SU-DHL-6 (cell line): ENCODE measurements around the gene CDK5R1.

Source experiments
- CTCF ChIP-seq: fragments of 200-600 bp; sonication (generic); IDR thresholded peaks from one replicate; pipeline ENCODE4 v1.5.1; 2017; ENCODE audit warnings: antibody characterized with exemption, mild to moderate bottlenecking, low read length, moderate library complexity; ENCODE audit not compliant: insufficient read depth, poor library complexity, severe bottlenecking
- EZH2phosphoT487 ChIP-seq: fragments of 200-600 bp; sonication (generic), shearing (Covaris generic); conservative IDR thresholded peaks from 2 replicates; pipeline ENCODE4 v1.6.1; 2018; ENCODE audit warnings: mild to moderate bottlenecking, antibody characterized with exemption, low read length, moderate library complexity, mixed read lengths

DNA sequence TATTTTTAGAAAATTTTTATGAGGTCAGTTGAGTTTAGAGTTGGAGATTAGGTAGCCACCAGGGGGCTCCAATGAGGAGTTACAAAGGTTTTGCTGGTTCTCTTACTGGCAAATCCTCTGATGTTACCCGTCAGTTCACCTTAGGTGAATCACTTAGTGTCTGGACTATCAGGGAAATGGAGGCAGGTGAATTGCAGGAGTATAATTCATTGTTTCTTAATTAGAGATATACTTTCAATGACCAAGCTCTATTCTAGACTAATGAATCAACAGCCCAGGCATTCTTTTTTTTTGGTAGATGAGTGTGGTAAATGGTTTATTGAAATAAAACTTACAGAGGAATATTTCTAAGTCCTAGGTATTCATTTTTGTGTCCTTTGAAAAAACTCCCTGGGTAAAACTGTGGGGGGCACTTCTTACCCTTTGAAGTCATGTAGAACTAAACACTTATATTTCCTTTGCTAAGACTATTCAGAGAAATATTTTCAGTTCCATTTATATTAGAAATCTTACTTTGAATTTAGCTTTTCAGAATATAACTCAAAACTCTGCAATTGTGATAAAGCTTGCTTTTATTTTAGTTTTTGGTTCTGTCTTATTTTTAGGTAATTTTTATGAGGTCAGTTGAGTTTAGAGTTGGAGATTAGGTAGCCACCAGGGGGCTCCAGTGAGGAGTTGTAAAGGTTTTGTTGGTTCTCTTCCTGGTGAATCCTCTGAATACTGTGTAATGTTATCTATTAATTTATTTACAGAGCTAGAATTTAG is 24.8 kb upstream of the CDK5R1 start:
- peak; percentile 48 for TF ChIP-seq CTCF
- TF ChIP-seq EZH2phosphoT487, result no peak
